ENCODE results near the gene WWOX.

Gene WWOX

DNA sequence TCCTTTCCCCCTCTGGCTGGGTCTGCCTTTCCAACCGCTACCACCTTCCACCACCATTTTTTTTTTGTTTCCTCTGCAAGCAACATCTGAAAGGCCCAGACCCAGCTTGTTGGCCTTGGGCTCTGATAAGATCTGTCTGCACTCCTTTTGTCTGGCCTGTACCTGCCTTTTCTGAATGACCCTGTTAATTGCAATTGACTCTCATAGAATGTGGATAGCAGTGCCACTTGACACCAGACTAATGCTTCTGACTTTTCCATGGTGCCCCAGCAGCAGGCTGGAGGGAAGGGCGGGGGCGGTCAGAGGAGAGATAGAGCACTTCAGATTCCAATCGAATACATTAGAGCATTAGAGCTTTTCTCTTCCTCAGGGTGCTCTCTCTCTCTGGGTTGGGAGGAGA lies 538.9 kb downstream of the WWOX start:
- DNase-seq, result no peak

DNA sequence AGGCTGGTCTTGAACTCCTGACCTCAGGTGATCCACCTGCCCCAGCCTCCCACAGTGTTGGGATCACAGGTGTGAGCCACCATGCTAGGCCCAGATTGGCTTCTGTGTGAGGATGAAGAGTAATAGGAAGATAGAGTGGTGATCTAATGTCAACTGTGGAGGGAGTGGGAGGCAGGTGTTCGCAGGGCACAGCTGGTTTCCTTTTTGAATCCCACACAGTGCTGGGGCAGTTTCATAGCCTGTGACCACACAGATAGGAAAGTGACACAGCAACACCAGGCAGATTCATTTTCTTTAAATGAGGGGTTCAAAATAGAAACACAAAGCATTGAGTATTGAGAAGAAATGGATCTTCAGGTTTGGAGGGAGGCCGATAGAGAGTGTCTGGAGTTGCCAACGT lies 540.3 kb downstream of the WWOX start:
- DNase-seq, result no peak

DNA sequence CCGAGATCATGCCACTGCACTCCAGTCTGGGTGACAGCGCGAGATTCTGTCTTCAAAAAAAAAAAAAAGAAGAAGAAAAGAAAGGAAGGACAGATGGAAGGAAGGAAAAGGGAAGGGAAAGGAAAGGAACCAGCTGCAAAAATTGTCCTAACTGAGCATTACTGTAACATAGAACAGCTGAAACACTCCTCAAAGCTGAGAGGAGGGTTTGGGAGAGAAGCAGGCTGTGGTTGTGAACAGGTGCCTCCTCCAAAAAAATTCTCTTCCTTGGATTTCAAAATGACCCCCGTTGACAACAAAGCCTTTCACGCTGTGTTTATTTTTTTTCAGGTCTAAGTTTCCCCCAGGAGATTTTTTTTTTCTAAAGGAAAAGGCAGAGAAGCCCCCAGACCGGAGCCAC lies 541.4 kb downstream of the WWOX start:
- no peak for DNase-seq

DNA sequence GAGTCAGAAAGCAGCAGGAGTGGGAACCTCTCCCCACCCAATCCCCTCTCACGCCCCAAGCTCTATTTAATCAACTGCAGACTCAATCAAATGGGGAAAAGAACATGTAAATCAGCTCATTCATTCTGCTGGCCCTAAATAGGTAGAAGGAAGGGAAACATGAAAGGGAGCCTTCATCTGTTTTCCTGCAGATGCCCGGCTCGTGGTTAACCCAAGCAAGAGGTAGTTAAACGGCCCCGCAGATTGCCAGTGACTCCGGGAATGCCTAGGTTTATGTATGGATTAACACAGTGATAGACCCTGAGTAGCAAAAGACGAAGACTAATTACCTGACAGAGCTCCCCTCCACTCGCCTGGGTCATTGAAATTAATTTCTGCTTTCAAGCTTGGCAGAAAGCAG lies 542.0 kb downstream of the WWOX start:
- DNase-seq, result no peak

DNA sequence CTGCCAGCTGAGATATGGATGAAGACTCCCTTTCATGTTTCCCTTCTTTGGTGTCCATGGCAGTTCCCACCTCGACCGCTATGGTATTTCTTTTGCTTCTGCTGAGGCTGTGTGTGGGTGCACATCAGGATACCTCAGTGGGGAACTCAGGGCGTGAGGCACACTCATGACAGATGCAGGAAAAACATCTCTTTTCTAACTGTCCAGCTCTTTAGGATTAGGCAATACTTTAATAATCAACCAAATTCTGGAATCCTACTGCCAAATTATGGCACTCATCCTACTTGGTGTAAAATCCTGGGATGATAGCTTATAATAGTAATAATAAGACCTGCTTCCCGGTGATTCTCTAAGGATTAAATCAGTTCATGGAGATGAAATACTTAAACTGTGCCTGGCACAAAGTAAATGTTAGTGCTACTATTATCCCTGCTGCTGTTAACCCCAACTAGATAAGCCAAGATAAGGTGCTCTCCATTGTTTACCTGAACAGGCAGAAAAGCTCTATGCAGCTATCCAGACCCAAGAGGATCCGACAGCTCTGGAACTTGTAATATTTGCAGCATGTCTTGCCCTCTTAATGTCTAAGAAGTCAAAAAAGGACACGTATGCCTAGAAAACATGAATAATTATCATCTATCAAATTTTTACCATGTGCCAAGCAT lies 543.3 kb downstream of the WWOX start:
- no peak for DNase-seq

DNA sequence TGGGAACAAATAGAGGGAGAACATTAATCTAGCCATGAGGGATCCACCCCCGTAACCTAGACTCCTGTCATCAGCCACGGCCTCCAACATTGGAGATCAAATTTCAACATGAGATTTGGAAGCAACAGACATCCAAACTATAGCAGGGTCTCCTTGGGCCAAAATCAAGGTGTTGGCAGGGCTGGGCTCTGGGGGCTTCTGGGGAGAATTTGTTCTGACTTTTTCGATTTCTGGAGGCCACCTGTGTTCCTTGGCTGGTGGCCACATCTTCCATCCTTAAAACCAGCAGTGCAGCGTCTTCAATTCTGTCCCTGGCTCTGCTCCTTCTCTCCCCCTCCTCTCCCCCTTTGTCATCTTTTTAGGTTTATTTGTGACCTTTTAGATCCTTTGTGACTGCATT lies 546.2 kb downstream of the WWOX start:
- no peak for DNase-seq

DNA sequence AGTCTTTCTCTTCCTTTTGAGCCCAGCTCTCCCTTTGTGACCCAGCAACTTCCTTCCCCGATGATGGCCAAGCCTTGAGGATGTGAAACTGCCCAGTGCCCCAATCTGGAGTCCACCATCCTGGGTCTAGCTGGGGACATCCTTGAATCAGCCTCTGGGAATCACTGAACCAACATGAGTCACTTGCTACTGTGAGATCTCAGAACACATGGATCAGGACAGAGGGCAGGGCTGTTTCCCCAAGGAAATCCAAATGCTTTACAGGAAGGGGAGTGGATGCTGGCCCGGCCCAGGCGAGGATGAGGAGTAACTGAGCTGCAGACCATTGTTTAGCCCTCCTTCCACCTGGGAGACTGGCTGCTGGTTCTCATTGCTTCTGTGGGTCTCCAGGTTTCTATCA lies 547.6 kb downstream of the WWOX start:
- DNase-seq, result no peak

DNA sequence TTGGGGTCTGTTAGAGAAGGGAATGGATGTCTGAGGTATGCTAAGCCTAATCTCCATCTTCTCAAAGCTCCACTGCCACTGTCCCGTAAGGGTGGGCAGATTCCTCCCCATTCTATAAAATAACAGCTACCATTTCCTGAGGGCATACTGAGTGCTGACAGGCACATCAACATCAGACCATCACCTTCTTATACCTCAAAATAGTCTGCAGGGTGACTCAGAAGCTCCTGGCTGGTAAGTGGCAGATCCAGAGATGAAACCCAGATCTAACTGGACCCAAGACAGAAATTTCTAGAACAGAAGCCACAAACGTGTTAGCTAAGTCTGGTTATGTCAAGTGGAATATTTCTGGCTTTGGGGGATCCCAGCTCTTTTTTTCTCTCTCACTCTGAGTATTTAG lies 548.0 kb downstream of the WWOX start:
- no peak for DNase-seq

DNA sequence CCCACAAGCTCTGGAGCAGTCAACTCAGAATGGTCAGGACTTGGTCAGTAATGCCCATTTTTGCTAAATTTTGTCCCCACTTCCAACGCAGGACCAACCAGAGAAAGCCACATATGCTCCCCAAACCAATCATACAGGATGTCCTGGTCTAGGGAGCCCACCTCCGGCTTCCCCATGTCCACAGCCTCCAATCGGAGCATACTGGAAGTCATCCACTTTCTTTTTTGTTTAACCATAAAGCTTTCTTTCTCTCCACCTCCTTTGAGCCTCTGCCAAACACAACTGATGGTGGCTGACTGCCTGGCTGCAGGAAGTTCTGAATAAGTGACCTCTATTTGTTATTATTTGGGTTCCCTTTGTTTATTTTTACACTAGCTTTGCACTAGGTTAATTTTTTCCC lies 549.1 kb downstream of the WWOX start:
- no peak for DNase-seq

DNA sequence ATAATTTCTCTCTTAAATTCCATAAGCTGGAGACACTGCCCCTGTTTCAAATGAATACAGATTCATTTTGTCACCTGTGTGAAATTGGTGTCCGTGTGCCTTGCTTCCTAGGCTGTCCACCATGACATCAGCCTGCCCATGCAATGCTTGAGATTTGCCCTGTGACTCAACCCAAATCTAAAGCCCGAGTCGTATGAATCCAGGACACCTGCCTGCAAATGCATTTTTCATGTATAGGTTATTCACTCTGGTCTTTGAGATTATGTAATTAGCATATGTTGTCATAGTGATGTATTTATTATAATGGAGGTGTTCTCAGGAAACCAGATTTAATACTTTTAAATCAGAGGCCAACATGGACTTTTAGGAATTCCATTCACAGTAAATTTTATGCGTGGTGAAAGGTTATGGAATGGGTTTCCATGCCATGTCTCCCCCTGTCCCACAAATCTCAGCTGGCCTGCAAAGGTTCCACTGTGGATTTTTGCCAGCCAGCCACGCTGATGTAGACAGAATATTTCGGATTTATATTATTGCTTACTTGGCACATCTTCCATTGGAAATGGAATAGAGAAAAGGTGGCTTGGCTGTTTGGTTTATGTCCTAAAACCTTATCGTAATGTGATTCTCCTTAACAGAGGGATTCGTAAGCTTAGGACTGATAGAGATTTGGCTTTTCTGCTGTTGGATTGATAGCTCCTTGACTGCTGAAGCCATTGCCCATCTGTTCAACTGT lies 551.1 kb downstream of the WWOX start:
- DNase-seq, result no peak

DNA sequence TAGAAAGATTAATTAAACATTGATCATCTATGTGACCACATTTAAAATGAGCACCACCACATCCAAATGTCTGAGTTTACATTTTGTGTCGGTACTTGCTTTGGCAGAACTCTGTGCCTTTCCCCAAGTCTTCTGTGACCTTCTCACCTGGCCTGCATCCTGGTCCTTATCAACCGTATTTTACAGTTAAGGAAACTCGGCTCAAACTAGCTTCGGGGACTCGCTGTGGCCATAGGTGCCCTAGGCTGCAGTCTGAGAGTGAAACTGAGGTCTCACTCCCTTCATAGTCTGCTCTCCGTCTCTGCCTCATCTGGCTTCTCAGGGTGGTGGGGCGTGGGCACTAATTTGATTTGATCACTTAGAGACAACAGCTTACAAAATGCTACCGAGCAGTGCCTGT lies 555.5 kb downstream of the WWOX start:
- no peak for DNase-seq

DNA sequence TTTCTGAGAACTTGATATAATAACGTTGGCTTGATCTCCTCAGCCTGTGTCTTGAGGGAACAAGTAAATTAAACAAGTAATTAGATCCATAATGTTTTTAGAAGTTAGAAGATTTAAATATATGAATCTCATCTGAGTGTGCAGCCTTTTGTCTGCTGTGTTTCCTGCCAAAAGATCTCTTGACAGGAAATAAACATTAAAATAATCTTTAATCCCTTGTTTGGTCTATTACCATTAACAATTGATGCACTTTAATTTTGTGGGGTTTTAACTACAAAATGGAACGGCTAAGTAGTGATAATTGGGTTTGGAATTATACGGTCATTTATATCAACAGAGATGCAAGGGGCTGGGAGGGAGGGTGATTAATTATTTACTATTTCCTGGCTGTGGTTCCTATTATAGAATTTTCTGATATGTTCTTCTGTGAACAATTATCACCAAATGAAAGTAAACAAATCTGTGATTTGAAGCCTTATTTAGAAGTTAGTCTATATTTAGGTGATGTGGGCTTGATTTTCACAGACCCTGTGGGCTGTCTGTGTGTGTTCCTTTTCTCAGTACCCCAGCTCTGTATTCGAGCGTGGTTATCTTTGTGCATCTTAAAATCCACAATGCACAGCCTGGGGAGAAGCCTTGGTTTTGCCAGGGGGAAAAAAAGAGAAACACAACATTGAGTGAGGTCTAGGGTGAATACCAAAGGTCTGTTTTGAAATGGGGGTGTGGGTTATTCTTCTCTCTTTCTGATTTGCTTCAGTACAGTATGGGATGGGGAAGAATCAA lies 556.1 kb downstream of the WWOX start:
- DNase-seq, result no peak

DNA sequence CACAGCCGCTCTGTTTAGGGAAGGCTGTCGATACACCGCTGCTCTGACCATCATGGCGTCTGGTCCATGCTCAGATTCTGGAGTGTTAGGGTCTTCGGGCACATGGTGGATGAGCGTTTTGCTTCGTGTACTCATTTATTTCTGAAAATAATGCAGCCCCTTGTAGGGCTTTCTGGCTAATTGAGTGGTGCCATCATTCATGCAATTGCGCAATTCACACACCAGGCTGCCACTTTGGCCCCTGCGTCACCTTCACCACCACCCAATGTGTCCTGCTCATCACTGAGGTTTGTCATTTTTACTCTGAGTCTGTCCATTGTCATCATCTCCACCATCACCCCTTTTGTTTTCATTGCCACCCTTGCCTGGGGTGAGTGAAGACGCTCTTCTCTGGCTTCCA lies 557.4 kb downstream of the WWOX start:
- no peak for DNase-seq

DNA sequence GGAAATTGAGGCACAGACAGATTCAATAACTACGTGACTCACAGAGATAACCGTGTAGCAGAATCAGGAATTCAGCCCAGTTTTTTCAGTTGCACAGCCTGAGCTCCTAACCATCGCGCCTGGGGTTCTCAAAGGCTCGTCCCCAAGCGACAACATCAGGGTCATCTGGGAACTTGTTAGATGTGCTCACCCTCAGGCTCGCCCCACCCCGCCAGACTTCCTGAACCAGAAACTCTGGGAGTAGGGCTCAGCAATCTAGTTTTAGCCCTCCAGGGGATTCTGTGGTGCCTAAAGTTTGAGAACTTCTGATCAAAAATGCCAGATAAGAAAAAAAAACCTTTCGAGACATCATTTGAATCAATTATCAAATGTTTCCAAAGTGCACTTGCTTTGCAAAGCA lies 559.8 kb downstream of the WWOX start:
- no peak for DNase-seq

DNA sequence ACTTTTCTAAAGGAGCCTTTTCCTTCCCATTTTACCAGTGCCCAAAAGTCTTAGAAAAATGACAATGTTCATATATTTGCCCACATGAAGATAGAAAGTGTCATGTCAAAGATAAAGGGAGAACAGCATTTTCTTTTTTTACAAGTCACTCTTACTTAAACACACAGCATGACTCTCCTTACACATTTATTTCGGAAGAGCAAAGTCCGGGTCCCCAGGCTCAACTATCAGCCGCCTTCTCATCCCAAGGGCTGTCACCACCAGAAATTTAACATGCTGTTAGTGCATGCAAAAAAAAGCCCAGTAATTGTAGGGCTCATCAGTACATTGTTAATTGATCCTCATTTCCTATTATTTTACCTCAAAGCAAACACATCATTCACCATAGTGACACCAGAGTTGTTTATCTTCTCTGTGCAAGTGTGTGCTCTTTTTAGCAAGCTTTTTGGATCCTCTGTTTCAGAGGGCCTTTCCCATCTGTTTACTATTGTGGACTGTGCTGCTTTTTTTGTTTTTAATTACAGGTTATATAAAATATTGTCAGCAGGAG lies 560.3 kb downstream of the WWOX start:
- no peak for DNase-seq

DNA sequence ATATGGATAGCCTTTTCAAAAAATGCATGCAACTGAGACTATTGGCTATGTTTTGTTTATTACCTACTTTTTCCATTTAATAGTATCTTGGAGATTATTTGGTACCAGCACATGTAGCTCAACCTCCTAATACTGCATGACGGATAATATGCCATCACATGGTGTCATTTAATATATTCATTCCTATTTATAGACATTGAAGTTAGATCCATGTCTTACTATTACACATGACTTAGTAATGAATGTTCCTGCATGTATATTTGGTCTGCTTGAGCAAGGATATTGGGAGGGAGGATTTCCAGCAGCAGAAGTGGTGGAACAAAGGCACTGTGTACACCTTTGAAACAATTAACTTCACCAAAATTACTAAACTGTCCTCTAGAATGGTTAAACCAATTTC lies 561.3 kb downstream of the WWOX start:
- DNase-seq, result no peak

DNA sequence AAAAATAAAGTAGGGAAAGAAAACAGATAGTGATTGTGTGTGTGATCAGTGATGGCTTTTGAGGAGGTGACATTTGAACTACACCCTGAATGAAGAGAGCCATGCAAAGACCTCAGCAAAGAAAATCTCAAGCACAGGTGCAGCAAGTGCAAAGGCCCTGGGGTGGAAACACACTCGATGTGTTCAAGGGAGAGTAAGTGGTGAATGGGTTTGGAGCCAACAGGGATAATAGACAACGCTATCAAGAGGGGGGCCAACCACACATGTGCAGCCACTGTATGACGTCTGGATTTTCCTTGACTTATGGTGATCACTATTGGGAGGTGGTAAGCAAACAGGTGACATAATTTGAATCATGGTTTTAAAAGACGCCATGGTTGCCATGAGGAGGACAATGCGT lies 564.2 kb downstream of the WWOX start:
- DNase-seq, result no peak

DNA sequence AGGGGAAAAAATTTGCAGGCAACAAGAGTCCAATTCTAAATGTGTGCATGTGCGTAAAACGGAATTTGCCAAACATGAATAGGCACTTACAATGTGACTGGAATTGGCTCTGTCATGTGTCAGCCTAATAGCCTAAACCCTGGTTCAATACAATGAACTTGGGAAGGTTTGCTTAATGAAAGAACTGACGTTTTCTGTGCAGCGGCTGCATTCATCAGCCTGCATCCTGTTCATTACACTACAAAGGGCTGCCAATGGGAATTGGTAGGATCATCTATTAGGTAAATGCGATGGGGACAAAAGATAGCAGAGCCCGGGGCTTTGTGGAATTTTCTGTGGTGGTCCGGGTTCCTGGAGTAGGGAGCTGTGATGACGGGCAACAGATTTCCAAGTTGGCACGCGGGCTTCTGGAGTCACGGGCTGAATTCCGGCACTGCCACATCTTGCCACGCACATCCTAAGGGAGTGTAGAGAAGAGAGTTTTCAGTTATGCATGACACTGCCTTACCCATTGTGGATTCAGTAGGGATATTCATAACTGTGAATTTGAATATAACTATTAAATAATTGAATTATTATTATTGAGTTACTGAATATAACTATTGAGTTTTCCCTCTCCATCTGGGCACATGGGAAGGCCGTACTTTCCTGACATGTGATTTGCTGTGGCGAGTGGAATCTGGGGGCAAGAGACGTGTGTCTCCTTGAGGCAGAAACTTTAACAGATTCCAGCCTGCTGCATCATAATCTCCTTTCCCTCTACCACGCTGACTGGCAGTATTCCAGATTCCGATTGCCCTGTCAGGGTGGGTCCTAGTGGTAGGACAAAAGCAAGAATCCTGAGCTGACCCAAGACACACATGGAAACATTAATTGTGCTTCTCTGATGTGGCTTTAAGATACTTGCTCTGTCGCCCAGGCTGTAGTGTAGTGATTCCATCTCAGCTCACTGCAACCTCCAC lies 565.6 kb downstream of the WWOX start:
- DNase-seq, result no peak

DNA sequence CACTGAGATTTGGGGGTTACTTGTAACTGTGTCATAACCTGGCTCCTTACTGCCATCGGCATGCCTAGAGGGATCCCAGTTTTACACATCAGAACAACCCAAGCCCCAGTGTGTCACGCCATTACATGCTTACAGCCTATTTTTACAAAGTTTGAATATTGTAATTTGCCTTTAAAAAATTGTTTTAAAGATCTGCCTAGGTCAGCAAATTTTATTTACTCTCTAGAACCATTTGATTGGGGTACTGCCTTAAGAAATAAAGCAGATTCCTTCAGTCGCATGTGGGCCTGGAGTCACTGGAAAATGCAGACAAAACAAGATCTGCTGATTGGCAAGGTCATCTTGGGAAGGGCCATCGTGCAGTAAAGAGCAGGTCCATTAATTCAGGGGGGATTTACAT lies 566.9 kb downstream of the WWOX start:
- DNase-seq, result no peak

DNA sequence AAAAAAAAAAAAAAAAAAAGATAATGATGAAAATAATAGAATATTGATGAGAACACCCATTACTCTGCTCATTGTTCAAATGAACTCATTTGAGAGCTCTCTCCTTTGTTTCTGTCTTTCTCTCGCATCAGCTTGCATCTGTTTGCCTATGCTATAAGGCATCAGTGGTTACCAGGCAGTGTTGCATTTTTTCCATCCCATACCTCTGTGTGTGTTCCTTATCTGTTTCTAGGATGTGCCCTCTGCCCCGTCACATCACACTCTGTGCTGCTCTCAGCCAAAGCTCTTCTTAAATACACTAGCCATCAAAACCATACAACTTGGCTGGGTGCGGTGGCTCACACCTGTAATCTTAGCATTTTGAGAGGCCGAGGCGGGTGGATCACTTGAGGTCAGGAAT lies 568.2 kb downstream of the WWOX start:
- no peak for DNase-seq

DNA sequence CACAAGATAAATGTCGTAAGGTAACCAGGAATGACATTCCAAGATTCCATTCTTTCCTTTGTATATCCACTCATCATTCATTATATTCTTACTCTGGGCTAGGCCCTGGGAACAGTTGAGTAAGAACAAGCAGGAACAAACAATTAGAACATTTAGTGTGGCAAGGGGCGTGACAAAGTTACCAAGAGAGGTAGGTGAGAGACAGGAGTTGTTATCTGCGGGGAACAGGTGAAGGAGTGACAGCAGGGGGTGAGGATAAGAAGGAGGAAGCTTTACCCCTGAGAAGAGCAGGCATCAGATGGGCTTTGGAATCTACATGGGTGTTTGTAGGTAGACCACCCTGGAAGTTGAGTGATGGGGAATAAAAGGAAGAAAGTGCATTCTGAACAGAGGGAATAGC lies 568.9 kb downstream of the WWOX start:
- no peak for DNase-seq

DNA sequence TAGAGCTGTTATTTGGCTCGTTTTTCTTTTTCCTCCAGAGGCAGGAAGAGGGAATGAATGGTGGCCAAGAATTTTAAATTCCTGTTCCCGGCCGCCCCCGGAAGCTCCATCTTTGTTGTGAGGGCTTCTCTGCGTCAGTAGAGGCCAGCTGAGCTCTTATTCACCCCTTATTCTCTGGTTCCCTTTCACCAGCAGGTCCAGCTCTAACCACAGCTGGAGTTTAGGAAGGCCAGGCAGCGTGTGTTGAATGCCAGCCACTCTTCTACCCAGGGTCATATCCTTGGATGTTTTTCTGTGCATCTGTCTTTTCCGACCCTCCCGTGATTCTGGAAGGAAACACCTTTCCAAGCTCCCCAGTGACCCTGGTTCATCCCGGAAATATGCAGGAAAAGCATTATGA lies 570.5 kb downstream of the WWOX start:
- DNase-seq, result no peak
